ENCODE results near the gene PLN.

DNA sequence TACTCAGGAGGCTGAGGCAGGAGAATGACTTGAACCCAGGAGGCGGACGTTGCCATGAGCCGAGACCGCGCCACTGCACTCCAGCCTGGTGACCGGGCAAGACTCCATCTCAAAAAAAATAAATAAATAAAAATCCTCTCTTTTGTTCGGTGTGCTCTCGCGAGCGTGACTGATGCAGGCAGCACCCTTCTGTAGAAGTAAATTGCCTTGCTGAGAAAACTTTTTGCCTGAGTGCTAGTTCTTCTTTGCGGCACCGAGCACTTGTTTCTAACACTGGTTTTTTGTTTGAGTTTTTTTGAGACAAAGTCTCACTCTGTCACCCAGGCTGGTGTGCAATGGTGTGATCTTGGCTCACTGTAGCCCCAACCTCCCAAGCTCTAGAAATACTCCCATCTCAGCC is 30.5 kb downstream of the PLN start:
- TF ChIP-seq, protein P1, sequence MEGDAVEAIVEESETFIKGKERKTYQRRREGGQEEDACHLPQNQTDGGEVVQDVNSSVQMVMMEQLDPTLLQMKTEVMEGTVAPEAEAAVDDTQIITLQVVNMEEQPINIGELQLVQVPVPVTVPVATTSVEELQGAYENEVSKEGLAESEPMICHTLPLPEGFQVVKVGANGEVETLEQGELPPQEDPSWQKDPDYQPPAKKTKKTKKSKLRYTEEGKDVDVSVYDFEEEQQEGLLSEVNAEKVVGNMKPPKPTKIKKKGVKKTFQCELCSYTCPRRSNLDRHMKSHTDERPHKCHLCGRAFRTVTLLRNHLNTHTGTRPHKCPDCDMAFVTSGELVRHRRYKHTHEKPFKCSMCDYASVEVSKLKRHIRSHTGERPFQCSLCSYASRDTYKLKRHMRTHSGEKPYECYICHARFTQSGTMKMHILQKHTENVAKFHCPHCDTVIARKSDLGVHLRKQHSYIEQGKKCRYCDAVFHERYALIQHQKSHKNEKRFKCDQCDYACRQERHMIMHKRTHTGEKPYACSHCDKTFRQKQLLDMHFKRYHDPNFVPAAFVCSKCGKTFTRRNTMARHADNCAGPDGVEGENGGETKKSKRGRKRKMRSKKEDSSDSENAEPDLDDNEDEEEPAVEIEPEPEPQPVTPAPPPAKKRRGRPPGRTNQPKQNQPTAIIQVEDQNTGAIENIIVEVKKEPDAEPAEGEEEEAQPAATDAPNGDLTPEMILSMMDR (IDR thresholded peaks at IDR 0.05), result no peak
- TF ChIP-seq POLR2A (IDR thresholded peaks at IDR 0.05), result no peak

Measured in tibial nerve (tissue), 3 donors.